CMK (cell line): ENCODE data around the gene PCNX1.

ENCODE experiments used
- DNase-seq: peaks from one replicate; pipeline ENCODE4 v3.0.0-alpha.2; 2010; ENCODE audit warnings: low read depth

The PCNX1 gene

GRCh38 chr14:70962935-70963334, 55.7 kb downstream of the PCNX1 start:
- DNase-seq, result no peak

GRCh38 chr14:70964492-70964891, 57.2 kb downstream of the PCNX1 start:
- no peak for DNase-seq

GRCh38 chr14:70971560-70971959, 64.3 kb downstream of the PCNX1 start:
- DNase-seq, result no peak

- DNase-seq, result peak; percentile 49
Observed at GRCh38 chr14:70972107-70972976, 65.1 kb downstream of the PCNX1 start.

GRCh38 chr14:70976591-70976990, 69.3 kb downstream of the PCNX1 start:
- DNase-seq, result no peak

GRCh38 chr14:70981000-70981952, 74.0 kb downstream of the PCNX1 start:
- no peak for DNase-seq

GRCh38 chr14:70982200-70982599, 74.9 kb downstream of the PCNX1 start:
- no peak for DNase-seq

GRCh38 chr14:70987041-70987440, 79.8 kb downstream of the PCNX1 start:
- DNase-seq, result no peak

- DNase-seq, result no peak
Observed at GRCh38 chr14:70988452-70988851, 81.2 kb downstream of the PCNX1 start.

- no peak for DNase-seq
Observed at GRCh38 chr14:70993931-70994330, 86.7 kb downstream of the PCNX1 start.

GRCh38 chr14:70995211-70995610, 88.0 kb downstream of the PCNX1 start:
- no peak for DNase-seq

- DNase-seq, result no peak
Observed at GRCh38 chr14:70995671-70996070, 88.4 kb downstream of the PCNX1 start.

GRCh38 chr14:70999117-70999516, 91.9 kb downstream of the PCNX1 start:
- DNase-seq, result no peak

GRCh38 chr14:71000091-71000490, 92.8 kb downstream of the PCNX1 start:
- DNase-seq, result no peak

GRCh38 chr14:71001742-71002141, 94.5 kb downstream of the PCNX1 start:
- DNase-seq, result no peak

GRCh38 chr14:71003156-71003555, 95.9 kb downstream of the PCNX1 start:
- no peak for DNase-seq

GRCh38 chr14:71004481-71004880, 97.2 kb downstream of the PCNX1 start:
- no peak for DNase-seq

- DNase-seq, result no peak
Observed at GRCh38 chr14:71005076-71005475, 97.8 kb downstream of the PCNX1 start.

- no peak for DNase-seq
Observed at GRCh38 chr14:71006200-71006563, 98.9 kb downstream of the PCNX1 start.

- no peak for DNase-seq
Observed at GRCh38 chr14:71011479-71011878, 104.2 kb downstream of the PCNX1 start.

- no peak for DNase-seq
Observed at GRCh38 chr14:71012888-71013287, 105.6 kb downstream of the PCNX1 start.

- DNase-seq, result no peak
Observed at GRCh38 chr14:71013551-71014192, 106.4 kb downstream of the PCNX1 start.
